ENCODE measurements around the gene CAPN2.
"Not testable (repeated sequence)": the region's sequence is repeated elsewhere in the genome, so short reads cannot be mapped to it uniquely, and the experiment has no call there.

The CAPN2 gene

GRCh38 chr1:223813645-223814044 lies 101.3 kb downstream of the CAPN2 start:
- no peak overlapping the region for H3K4me2 ChIP-seq (ENCODE audit: low read depth, low read length, poor library complexity, severe bottlenecking)
- TF ChIP-seq EZH2phosphoT487 (conservative IDR thresholded peaks at IDR 0.05; ENCODE audit: low read length), result no peak
- TF ChIP-seq, protein P1, sequence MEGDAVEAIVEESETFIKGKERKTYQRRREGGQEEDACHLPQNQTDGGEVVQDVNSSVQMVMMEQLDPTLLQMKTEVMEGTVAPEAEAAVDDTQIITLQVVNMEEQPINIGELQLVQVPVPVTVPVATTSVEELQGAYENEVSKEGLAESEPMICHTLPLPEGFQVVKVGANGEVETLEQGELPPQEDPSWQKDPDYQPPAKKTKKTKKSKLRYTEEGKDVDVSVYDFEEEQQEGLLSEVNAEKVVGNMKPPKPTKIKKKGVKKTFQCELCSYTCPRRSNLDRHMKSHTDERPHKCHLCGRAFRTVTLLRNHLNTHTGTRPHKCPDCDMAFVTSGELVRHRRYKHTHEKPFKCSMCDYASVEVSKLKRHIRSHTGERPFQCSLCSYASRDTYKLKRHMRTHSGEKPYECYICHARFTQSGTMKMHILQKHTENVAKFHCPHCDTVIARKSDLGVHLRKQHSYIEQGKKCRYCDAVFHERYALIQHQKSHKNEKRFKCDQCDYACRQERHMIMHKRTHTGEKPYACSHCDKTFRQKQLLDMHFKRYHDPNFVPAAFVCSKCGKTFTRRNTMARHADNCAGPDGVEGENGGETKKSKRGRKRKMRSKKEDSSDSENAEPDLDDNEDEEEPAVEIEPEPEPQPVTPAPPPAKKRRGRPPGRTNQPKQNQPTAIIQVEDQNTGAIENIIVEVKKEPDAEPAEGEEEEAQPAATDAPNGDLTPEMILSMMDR (IDR thresholded peaks at IDR 0.05; ENCODE audit: insufficient read depth, low read length, poor library complexity, severe bottlenecking), result no peak

DNA sequence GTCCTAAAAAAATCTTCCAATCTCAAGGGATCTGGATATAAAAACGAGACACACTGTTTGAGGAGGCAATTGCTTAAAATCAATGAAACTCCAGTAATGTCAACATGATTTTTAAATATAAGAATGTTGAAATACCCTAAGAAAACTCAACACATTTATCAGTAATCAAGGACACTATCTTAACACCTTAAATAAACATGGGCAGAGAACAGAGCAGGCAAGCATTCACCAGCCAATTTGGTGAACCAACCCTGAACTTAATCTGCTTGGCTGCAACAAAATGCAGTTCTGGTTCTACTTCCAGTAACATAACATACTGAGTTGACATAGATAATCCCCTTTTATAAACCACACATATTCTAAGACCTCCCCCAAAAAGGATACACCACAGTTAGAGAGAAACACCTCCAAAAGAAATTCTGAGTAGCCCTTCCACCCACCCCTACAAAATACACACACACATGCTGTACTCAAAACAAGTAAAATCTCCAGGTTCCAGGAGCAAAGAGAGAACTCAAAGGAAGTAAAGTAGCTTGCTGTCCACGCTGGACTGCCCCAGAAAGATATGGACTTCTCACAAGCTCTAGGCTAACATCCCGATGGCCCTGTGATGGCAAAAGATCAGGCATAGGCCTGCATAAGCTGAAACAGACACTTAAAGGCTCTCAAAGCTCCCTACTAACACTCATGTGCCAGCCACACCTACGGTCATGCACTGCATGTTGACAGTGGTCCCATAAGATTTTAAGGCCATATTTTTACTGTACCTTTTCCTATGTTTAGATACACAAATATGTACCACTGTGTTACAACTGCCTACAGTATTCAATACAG lies 102.9 kb downstream of the CAPN2 start:
- Histone ChIP-seq H3F3A (ENCODE audit: insufficient read depth) (no peaks in the 10 kb centered on the region), H3K27ac (ENCODE audit: low read depth, low read length) (no peak overlapping the region), H3K9ac (ENCODE audit: low read length) (no peak overlapping the region), H3K27me3 (ENCODE audit: low read length) (no peaks in the 10 kb centered on the region), H3K9me3 (ENCODE audit: insufficient read depth, low read length) (no peaks in the 10 kb centered on the region), H3K4me2 (ENCODE audit: low read depth, low read length, poor library complexity, severe bottlenecking) (no peak overlapping the region), H3K79me2 (ENCODE audit: insufficient read depth, low read length) (no peaks in the 10 kb centered on the region), H2AFZ (ENCODE audit: low read depth, low read length, severe bottlenecking) (no peak overlapping the region), H3K36me3 (ENCODE audit: low read length) (peaks cover 2% of the 10 kb centered on the region; the same call in 1 of the 2 replicates), H3K4me3 (ENCODE audit: insufficient read depth, low read length, poor library complexity, severe bottlenecking) (no peak overlapping the region), H4K20me1 (ENCODE audit: low read depth, low read length) (no peaks in the 10 kb centered on the region), H3K9me2 (replicated peaks; ENCODE audit: insufficient read depth, low read length) (no peaks in the 10 kb centered on the region)
- TF ChIP-seq, protein P1 (IDR thresholded peaks at IDR 0.05; ENCODE audit: insufficient read depth, low read length, poor library complexity, severe bottlenecking), result no peak
- no peak for TF ChIP-seq EZH2phosphoT487 (conservative IDR thresholded peaks at IDR 0.05; ENCODE audit: low read length)

More at GRCh38 chr1:223813645-223814044, 101.3 kb downstream of the CAPN2 start:
- Histone ChIP-seq H3K36me3 (ENCODE audit: low read length) (peaks cover 6% of the 10 kb centered on the region; the same call in 1 of the 2 replicates), H3F3A (ENCODE audit: insufficient read depth) (no peaks in the 10 kb centered on the region), H3K79me2 (ENCODE audit: insufficient read depth, low read length) (no peaks in the 10 kb centered on the region), H3K9me3 (ENCODE audit: insufficient read depth, low read length) (no peaks in the 10 kb centered on the region), H3K4me3 (ENCODE audit: insufficient read depth, low read length, poor library complexity, severe bottlenecking) (no peak overlapping the region), H3K9me2 (replicated peaks; ENCODE audit: insufficient read depth, low read length) (no peaks in the 10 kb centered on the region), H3K27ac (ENCODE audit: low read depth, low read length) (no peak overlapping the region), H4K20me1 (ENCODE audit: low read depth, low read length) (no peaks in the 10 kb centered on the region), H3K9ac (ENCODE audit: low read length) (no peak overlapping the region), H2AFZ (ENCODE audit: low read depth, low read length, severe bottlenecking) (no peak overlapping the region), H3K27me3 (ENCODE audit: low read length) (no peaks in the 10 kb centered on the region)

DNA sequence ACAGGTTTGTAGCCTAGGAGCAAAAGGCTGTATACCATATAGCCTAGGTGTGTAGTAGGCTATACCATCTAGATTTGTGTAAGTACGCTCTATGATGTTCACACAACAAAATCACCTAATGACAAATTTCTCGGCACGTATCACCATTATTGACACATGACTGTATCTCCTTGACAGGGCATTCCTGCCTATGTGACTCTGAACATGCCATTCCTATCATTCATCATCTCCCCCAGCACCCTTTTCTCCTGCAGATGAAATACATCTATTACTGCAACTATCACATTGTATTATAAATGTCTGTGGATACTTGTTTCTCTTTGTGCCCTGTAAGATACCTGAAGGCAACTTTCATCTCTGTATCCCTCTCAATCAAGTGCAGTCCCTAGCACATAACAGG lies 103.5 kb downstream of the CAPN2 start:
- no peaks in the 10 kb centered on the region for H3K27me3 ChIP-seq (ENCODE audit: low read length)
- H3K9ac ChIP-seq (ENCODE audit: low read length), result no peak overlapping the region
- no peaks in the 10 kb centered on the region for H3K9me3 ChIP-seq (ENCODE audit: insufficient read depth, low read length)
- H3K4me2 ChIP-seq (ENCODE audit: low read depth, low read length, poor library complexity, severe bottlenecking), result no peak overlapping the region
- H3K79me2 ChIP-seq (ENCODE audit: insufficient read depth, low read length), result no peaks in the 10 kb centered on the region
- H4K20me1 ChIP-seq (ENCODE audit: low read depth, low read length), result no peaks in the 10 kb centered on the region
- H3K9me2 ChIP-seq (replicated peaks; ENCODE audit: insufficient read depth, low read length), result no peaks in the 10 kb centered on the region
- no peaks in the 10 kb centered on the region for H3F3A ChIP-seq (ENCODE audit: insufficient read depth)
- H3K36me3 ChIP-seq (ENCODE audit: low read length), result no peaks in the 10 kb centered on the region
- H2AFZ ChIP-seq (ENCODE audit: low read depth, low read length, severe bottlenecking), result no peak overlapping the region
- H3K27ac ChIP-seq (ENCODE audit: low read depth, low read length), result no peak overlapping the region
- H3K4me3 ChIP-seq (ENCODE audit: insufficient read depth, low read length, poor library complexity, severe bottlenecking), result no peak overlapping the region
- TF ChIP-seq, protein P1 (IDR thresholded peaks at IDR 0.05; ENCODE audit: insufficient read depth, low read length, poor library complexity, severe bottlenecking), result no peak
- no peak for TF ChIP-seq EZH2phosphoT487 (conservative IDR thresholded peaks at IDR 0.05; ENCODE audit: low read length)

DNA sequence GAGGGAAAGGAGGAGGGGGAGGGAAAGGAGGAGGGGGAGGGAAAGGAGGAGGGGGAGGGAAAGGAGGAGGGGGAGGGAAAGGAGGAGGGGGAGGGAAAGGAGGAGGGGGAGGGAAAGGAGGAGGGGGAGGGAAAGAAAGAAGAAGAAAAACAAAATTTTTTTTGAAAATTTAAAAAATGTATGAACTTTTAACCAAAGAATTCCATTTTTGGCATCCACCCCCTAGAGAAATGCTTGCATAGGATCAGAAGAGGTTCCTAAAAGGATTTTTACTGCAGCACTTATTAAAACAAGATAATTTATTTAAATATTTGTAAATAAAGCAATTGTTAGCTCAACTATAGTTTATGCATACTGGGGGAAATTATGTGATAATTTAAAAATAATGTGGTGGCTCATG lies 104.9 kb downstream of the CAPN2 start:
- not testable (repeated sequence) for H3K9ac ChIP-seq (ENCODE audit: low read length); H3K4me3 ChIP-seq (ENCODE audit: insufficient read depth, low read length, poor library complexity, severe bottlenecking); H3K4me2 ChIP-seq (ENCODE audit: low read depth, low read length, poor library complexity, severe bottlenecking); H3K36me3 ChIP-seq (ENCODE audit: low read length); H3F3A ChIP-seq (ENCODE audit: insufficient read depth); H2AFZ ChIP-seq (ENCODE audit: low read depth, low read length, severe bottlenecking); H3K79me2 ChIP-seq (ENCODE audit: insufficient read depth, low read length); H3K9me2 ChIP-seq (replicated peaks; ENCODE audit: insufficient read depth, low read length); H3K27ac ChIP-seq (ENCODE audit: low read depth, low read length); H4K20me1 ChIP-seq (ENCODE audit: low read depth, low read length); H3K9me3 ChIP-seq (ENCODE audit: insufficient read depth, low read length); H3K27me3 ChIP-seq (ENCODE audit: low read length)

Data from SU-DHL-6 (cell line).